ENCODE measurements around the gene RPL36. TPM values are rescaled to one million over a fixed set of nuclear protein-coding genes. Genes with fewer than 3 reads are reported as not detected.

The RPL36 gene
- total and polyA plus RNA-seq, 2 of the 8 experiments (the other 6 are each of a cell fraction or from before 2014, with no cell fraction given), result 951 to 1,075 TPM

DNA sequence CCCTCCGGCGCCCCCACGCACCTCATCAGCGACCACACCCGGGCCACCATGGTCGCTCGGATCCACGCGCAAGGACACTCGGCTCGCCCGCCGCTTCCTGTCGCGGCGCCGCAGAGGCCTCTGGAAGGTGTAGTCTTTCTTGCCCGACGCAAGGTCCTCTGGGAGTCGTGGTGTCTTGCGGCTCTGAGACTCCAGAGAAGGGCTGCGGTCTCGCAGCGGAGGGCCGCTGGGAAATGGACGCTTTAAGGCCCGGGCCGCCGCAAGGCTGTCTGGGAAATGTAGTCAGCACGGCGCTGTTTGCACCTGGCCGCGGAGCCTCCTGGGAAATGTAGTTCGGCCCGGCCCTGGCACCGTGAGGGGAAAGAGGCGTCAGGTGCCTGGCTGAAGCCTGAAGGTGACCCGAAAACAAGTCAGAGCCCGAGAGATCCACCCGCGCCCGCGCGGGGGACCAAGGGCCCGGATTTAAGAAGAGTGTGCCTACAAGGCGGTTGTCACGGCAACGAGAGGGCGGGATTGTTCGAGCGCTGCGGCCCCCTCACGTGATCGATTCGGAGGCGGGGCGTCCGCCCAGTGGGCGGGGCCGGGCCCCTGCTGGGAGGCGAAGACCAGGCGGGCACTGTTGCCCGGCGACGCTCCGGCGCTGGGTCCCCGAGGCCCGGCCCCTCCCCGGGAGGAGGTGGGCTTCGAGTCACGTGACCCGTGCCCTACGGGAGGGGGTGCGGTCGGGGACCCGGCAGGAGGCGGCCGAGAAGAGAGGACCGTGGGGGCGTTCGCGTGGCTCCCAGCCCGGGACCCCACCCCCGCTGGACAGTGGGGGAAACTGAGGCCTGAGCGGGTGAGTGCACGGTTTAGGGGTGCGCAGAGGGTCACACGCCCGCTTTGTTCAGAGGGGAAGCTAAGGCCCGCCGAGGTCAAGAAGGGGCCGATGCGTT, 9.4 kb upstream of the RPL36 start, which contains the start of the genes HSD11B1L and MICOS13 (continued):
- TF ChIP-seq SRF (IDR thresholded peaks at IDR 0.05; ENCODE audit: low read depth, low read length) (no peak), KDM4A (IDR thresholded peaks at IDR 0.05; ENCODE audit: low read depth, low read length, severe bottlenecking) (peak; percentile 92), FOSL1 (IDR thresholded peaks at IDR 0.05; ENCODE audit: insufficient read depth, low read depth, low read length) (no peak), RNF2 (IDR thresholded peaks at IDR 0.05; ENCODE audit: borderline replicate concordance, low read depth, low read length, missing control alignments, poor library complexity, severe bottlenecking) (no peak), TAF1 (IDR thresholded peaks at IDR 0.05; ENCODE audit: low read depth, low read length) (peak; percentile 47; the same call in 1 of the 2 replicates), CHD1 (IDR thresholded peaks at IDR 0.05; ENCODE audit: low read depth, low read length) (no peak)
